Activated T-cell treated with anti-CD3 and anti-CD28 coated beads for 48 hours (primary cell): ENCODE results near the gene COL6A1.

Experiments
- DNase-seq: peaks from one replicate; pipeline ENCODE4 v3.0.0-alpha.2; 2020; ENCODE audit warnings: low read depth

Gene COL6A1

DNA sequence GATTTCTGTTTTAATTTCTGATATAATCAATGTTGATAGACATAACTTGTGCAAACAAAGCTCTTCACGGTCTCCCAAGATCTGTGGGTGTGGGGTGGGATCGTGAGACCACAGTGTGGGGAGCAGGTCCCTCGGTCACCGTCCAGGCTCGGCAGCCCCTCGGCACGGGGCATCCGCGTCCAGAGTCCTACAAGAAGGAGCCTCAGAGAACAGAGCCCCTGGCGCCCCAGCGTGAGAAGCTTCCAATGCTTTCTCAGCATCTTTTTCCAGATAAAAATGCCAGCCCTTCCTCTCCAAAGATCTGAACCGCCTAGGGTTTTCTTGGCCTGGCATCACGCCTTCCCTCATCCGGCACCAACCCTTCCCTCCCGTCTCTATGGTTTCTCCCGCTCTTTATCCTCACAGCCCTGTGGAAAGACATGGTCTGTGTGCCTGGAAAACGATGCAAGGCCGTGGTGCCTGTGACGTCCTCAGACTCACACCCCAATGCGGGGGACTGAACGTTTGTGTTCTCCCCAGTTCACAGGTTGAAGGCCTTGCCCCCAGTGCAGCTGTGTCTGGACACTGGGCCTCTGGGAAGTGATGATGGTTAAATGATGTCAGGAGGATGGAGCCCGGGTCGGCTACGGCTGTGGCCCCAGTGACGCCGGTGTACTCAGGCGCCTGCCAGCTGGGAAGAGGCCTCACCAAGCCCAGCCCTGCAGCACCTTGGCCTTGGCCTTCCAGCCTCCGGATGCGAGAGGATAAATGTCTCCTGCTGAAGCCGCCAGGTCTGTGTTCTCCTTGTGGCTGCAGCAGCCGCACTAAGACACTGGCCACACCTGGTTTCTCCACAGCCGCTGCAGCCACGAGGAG, 70.5 kb downstream of the COL6A1 start:
- no peak for DNase-seq

DNA sequence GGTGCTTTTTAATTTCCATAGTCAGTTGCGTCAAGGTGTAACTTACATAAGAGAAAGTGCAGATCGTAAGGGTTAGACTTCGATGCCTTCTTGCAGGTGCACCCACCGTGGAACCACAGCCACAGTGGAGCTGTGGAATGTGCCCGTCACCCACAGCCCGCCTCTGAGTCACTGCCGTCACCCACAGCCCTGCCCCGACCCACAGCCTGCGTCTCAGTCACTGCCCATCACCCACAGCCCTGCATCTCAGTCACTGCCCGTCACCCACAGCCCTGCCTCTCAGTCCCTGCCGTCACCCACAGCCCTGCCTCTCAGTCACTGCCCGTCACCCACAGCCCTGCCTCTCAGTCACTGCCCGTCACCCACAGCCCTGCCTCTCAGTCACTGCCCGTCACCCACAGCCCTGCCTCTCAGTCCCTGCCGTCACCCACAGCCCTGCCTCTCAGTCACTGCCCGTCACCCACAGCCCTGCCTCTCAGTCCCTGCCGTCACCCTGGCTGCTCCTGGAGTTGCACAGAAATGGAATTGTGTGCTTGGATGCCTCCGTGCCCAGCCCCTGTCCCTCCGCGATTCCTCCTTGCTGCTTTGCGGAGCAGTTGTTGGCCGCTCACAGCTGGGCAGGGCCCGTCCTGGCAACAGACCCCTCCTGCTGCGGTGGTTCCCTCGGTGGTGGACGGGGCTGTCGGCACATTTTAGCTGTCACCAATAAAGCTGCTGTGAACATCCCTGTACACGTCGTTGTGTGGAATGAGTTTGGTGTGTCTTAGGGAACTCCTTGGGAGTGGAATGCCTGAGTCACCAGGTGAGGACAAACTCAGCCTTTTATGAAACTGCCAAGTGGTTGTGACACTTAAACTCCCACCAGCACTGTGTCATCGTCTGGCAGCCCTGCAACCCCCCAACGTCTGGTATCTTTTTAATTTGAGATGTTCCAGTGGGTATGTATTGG, 71.4 kb downstream of the COL6A1 start:
- DNase-seq, result peak; percentile 47

DNA sequence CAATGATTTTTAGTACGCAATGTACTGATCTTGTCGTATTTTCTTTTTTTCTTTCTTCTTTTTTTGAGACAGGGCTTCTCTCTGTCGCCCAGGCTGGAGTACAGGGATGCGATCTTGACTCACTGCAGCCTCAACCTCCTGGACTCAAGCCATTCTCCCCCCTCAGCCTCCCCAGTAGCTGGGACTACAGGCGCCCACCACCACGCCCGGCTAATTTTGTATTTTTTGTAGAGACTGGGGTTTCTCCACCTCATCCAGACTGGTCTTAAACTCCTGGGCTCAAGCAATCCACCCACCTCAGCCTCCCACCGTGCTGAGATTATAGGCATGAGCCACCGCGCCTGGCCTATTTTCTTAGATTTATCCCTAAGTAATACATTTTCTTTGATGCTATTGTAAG, 72.5 kb downstream of the COL6A1 start:
- no peak for DNase-seq

DNA sequence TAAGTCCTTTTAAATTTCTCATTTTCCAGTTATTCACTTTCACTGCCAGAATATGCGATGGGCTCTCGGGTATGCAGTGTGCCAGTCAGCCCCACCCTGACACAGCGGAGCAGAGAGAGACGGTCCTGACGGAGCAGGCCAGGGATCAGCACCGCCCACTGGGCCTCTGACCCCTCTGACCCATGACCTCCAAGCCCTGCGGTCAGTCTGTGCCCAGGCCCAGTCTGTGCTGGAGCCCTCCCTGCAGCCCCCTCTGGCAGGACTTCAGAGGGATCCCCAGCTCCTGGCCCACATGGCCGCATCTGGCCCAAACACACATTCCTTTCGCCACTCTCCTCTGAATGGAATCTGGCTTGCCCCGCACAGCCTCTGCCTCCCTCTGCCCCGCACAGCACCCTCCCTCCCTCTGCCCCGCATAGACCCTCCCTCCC, 72.9 kb downstream of the COL6A1 start:
- DNase-seq, result no peak
